T-cell (primary cell): ENCODE data around the gene GLB1L. TPM values are rescaled to one million over a fixed set of nuclear protein-coding genes. Genes with fewer than 3 reads are reported as not detected.
"Not testable (repeated sequence)": the region's sequence is repeated elsewhere in the genome, so short reads cannot be mapped to it uniquely, and the experiment has no call there.

Source experiments
- ATAC-seq, 4 experiments: fragments of 200-7000 bp in 3 of 4; fragments of 150-1000 bp in 1 of 4; cut with Tn5 transposase; replicated peaks in 1 of 4; 1 replicate in 3 of 4; 2 replicates in 1 of 4; pipeline ENCODE4 v1.10.0; 2021; ENCODE audit warnings: moderate library complexity in 3 of 4, mild to moderate bottlenecking in 2 of 4, moderate number of reproducible peaks in 1 of 4
- CTCF ChIA-PET, 2 donors: fragments of 300-600 bp; sonication (Branson Sonifier 250); formaldehyde crosslinking; loops; one replicate each; lab custom pipeline; 2022; ENCODE audit warnings: antibody characterized with exemption in 2 of 2; lab: Charles Lee
- POLR2A ChIA-PET, 2 donors: fragments of 300-600 bp; sonication (Branson Sonifier 250); formaldehyde crosslinking; loops; one replicate each; lab custom pipeline; 2022; ENCODE audit warnings: antibody characterized with exemption in 2 of 2; lab: Charles Lee
- DNase-seq, 35 experiments: peaks; one replicate each; pipeline versions ENCODE4 v3.0.0 to v3.0.0-alpha.2; 2013 to 2023
- H3K27ac ChIP-seq: one replicate; pipeline ENCODE4 v1.5.1; 2013; ENCODE audit warnings: low read length
- H3K27me3 ChIP-seq, 2 experiments: replicated peaks in 1 of 2; 1 replicate in 1 of 2; 2 replicates in 1 of 2; pipeline versions ENCODE4 v1.6.1 to v1.7.0; 2013; ENCODE audit warnings: low read length in 1 of 2, mixed read lengths in 1 of 2; ENCODE audit not compliant: control insufficient read depth in 2 of 2, insufficient read depth in 2 of 2; ENCODE audit errors: extremely low read depth in 1 of 2
- H3K36me3 ChIP-seq, 2 donors: 1 replicate in 1 of 2; 2 replicates in 1 of 2; pipeline versions ENCODE4 v1.6.1 to v1.7.0; 2013; ENCODE audit warnings: low read length in 1 of 2; ENCODE audit not compliant: control insufficient read depth in 2 of 2, insufficient read depth in 1 of 2; ENCODE audit errors: extremely low read depth in 1 of 2
- H3K4me1 ChIP-seq, 2 experiments: 1 replicate in 1 of 2; 2 replicates in 1 of 2; pipeline versions ENCODE4 v1.6.1 to v1.7.0; 2013; ENCODE audit warnings: low read length in 2 of 2, mixed read lengths in 1 of 2; ENCODE audit not compliant: insufficient read depth in 2 of 2, control insufficient read depth in 1 of 2; ENCODE audit errors: extremely low read depth in 1 of 2
- H3K4me3 ChIP-seq, 2 donors: 1 replicate in 1 of 2; 2 replicates in 1 of 2; pipeline versions ENCODE4 v1.5.1 to v1.7.0; 2013; ENCODE audit warnings: mild to moderate bottlenecking in 2 of 2, low read length in 1 of 2, moderate library complexity in 1 of 2; ENCODE audit not compliant: control insufficient read depth in 1 of 2; ENCODE audit errors: extremely low read depth in 1 of 2
- H3K9me3 ChIP-seq: 2 replicates; pipeline ENCODE4 v1.7.0; 2013
- H3K27ac Mint-ChIP-seq, 2 donors: one replicate each; pipeline ENCODE4 v1.8.0; 2020 to 2021; ENCODE audit warnings: mild to moderate bottlenecking in 2 of 2, mixed read lengths in 2 of 2
- H3K27me3 Mint-ChIP-seq, 2 donors: one replicate each; pipeline ENCODE4 v1.8.0; 2021 to 2022; ENCODE audit warnings: mixed read lengths in 2 of 2
- H3K36me3 Mint-ChIP-seq: one replicate; pipeline ENCODE4 v1.8.0; 2021; ENCODE audit warnings: mixed read lengths
- H3K4me1 Mint-ChIP-seq, 3 donors: one replicate each; pipeline ENCODE4 v1.8.0; 2020 to 2022; ENCODE audit warnings: mixed read lengths in 3 of 3, mild to moderate bottlenecking in 1 of 3
- H3K4me3 Mint-ChIP-seq, 3 donors: one replicate each; pipeline ENCODE4 v1.8.0; 2020 to 2022; ENCODE audit warnings: mild to moderate bottlenecking in 3 of 3, mixed read lengths in 3 of 3, moderate library complexity in 3 of 3
- H3K9me3 Mint-ChIP-seq, 3 donors: one replicate each; pipeline ENCODE4 v1.8.0; 2020 to 2022; ENCODE audit warnings: mixed read lengths in 3 of 3
- WGBS: methylation state at CpG from one replicate; pipeline ENCODE4 v1.1.5; 2013; ENCODE audit warnings: missing lambda C conversion rate; ENCODE audit not compliant: insufficient coverage; 5-methylcytosine and 5-hydroxymethylcytosine counted together
- total RNA-seq, 35 experiments: library from RNA in 6 of 35; stranded (reverse) in 6 of 35; fragments of 120-200 nt in 1 of 35; gene quantifications; one replicate each; pipeline versions ENCODE4 v1.2.1 to v1.2.4 and lab custom pipeline; 2013 to 2026

GLB1L gene
- total RNA-seq, 5 donors from 2014 or later (not counting 1 experiment from before 2014, with no cell fraction given): 1.1 to 3.0 (median 1.8) TPM

- H3K27ac ChIP-seq: peak within 1 kb of the TSS; percentile 86
- POLR2A ChIA-PET: interaction anchor here (0.6 to 1.1 kb wide), 11 partner anchors 9 to 48 kb away, joined by 3 to 9 read pairs (median 3); partner anchors contain the start of genes ANKZF1 (in 1 of the 2), ATG9A (in 1 of the 2), CNPPD1 (in 1 of the 2) and GLB1L (in 1 of the 2)
- no peaks in the 10 kb centered on the region for H3K27me3 ChIP-seq
- H3K36me3 Mint-ChIP-seq: peaks cover 4% of the 10 kb centered on the region
- H3K9me3 ChIP-seq: no peaks in the 10 kb centered on the region
- H3K4me3 ChIP-seq: peak within 1 kb of the TSS; percentile 70 to 80
- DNase-seq (peak; percentile 87 to 97 (median 93)), ATAC-seq (peak; percentile 92 to 96 (median 94))
- no peaks in the 10 kb centered on the region for H3K27me3 Mint-ChIP-seq
- CTCF ChIA-PET: interaction anchor here (0.6 to 1.9 kb wide), 14 partner anchors 9 to 980 kb away, joined by 3 to 11 read pairs (median 4); partner anchors contain the start of genes ABCB6 (in 1 of the 2), ANKZF1 (in 1 of the 2), ATG9A (in 1 of the 2) and CNPPD1 (in 1 of the 2)
- H3K4me1 ChIP-seq: peaks cover 14 to 54% of the 10 kb centered on the region in 2 experiments
- H3K4me1 Mint-ChIP-seq: peaks cover 45 to 49% (median 45%) of the 10 kb centered on the region in 3 donors
- H3K4me3 Mint-ChIP-seq: peak within 1 kb of the TSS; percentile 84 to 90 (median 86)
- H3K27ac Mint-ChIP-seq: peak within 1 kb of the TSS; percentile 95 to 99
- no peaks in the 10 kb centered on the region for H3K9me3 Mint-ChIP-seq
- peaks cover 0 to 27% of the 10 kb centered on the region in 2 donors for H3K36me3 ChIP-seq
- under 1% methylated on average over 66 of the region's 76 CpGs for WGBS
Observed at GRCh38 chr2:219206328-219207133, 38.7 kb downstream of the GLB1L start, which contains the start of gene ZFAND2B. ZFAND2B (plus strand) TSS chr2:219206782; CDS start chr2:219206988, 206 bp downstream.

GRCh38 chr2:219205981-219206327, 39.3 kb downstream of the GLB1L start:
- Histone ChIP-seq H3K36me3 (peaks cover 0 to 27% of the 10 kb centered on the region in 2 donors), H3K4me3 (peak overlapping the region; percentile 70 to 80), H3K27me3 (no peaks in the 10 kb centered on the region), H3K27ac (peak overlapping the region; percentile 86), H3K9me3 (no peaks in the 10 kb centered on the region), H3K4me1 (peaks cover 14 to 50% of the 10 kb centered on the region in 2 experiments)
- Mint-ChIP-seq H3K4me1 (peaks cover 39 to 44% (median 40%) of the 10 kb centered on the region in 3 donors), H3K27me3 (no peaks in the 10 kb centered on the region), H3K27ac (peak overlapping the region; percentile 95 to 99), H3K4me3 (peak overlapping the region; percentile 84 to 90 (median 86)), H3K9me3 (no peaks in the 10 kb centered on the region), H3K36me3 (peaks cover 4% of the 10 kb centered on the region)
- DNase-seq (no peak), ATAC-seq (no peak)
- 37% methylated on average over 6 of the region's 7 CpGs for WGBS
- ChIA-PET CTCF (interaction anchor here (0.7 to 1.9 kb wide), 11 partner anchors 9 to 226 kb away, joined by 3 to 11 read pairs (median 4); partner anchors contain the start of genes ABCB6 (in 1 of the 2), ANKZF1 (in 1 of the 2), ATG9A (in 1 of the 2) and CNPPD1 (in 1 of the 2)), POLR2A (interaction anchor here (0.6 to 1.0 kb wide), 8 partner anchors 9 to 49 kb away, joined by 3 to 7 read pairs (median 4); partner anchors contain the start of genes ANKZF1 (in 1 of the 2), ATG9A (in 1 of the 2) and CNPPD1 (in 1 of the 2))

GRCh38 chr2:219205165-219205538, 40.1 kb downstream of the GLB1L start:
- Histone ChIP-seq H3K27me3 (no peaks in the 10 kb centered on the region), H3K27ac (no peak overlapping the region), H3K4me1 (peaks cover 14 to 44% of the 10 kb centered on the region in 2 experiments), H3K36me3 (peaks cover 0 to 27% of the 10 kb centered on the region in 2 donors), H3K9me3 (no peaks in the 10 kb centered on the region), H3K4me3 (no peak overlapping the region)
- Mint-ChIP-seq H3K4me1 (peaks cover 39 to 45% (median 39%) of the 10 kb centered on the region in 3 donors), H3K4me3 (peak overlapping the region in 2 of 3 donors; percentile 34 to 90), H3K36me3 (peaks cover 4% of the 10 kb centered on the region), H3K27ac (peak overlapping the region; percentile 70 to 72), H3K9me3 (no peaks in the 10 kb centered on the region), H3K27me3 (no peaks in the 10 kb centered on the region)
- 100% methylated on average over 2 of the region's 5 CpGs for WGBS
- no peak for ATAC-seq
- POLR2A ChIA-PET: interaction anchor here (0.6 to 0.7 kb wide), 4 partner anchors 23 to 48 kb away, joined by 3 to 5 read pairs (median 4); no protein-coding TSS in a partner anchor
- DNase-seq: no peak
- CTCF ChIA-PET: no interaction called here

GRCh38 chr2:219204425-219205164, 40.6 kb downstream of the GLB1L start:
- Mint-ChIP-seq H3K27me3 (peaks cover 0 to under 1% of the 10 kb centered on the region in 2 donors), H3K9me3 (no peaks in the 10 kb centered on the region), H3K4me1 (peaks cover 36 to 40% (median 37%) of the 10 kb centered on the region in 3 donors), H3K4me3 (no peak overlapping the region), H3K36me3 (peaks cover 4% of the 10 kb centered on the region), H3K27ac (peak overlapping the region; percentile 55 to 72)
- no peak overlapping the region for H3K27ac ChIP-seq
- peaks cover 0 to under 1% of the 10 kb centered on the region in 2 experiments for H3K27me3 ChIP-seq
- no peaks in the 10 kb centered on the region for H3K9me3 ChIP-seq
- ChIA-PET POLR2A (interaction anchor here (0.6 kb wide), 3 partner anchors 32 to 47 kb away, joined by 3 to 5 read pairs (median 5); no protein-coding TSS in a partner anchor), CTCF (no interaction called here)
- H3K36me3 ChIP-seq: peaks cover 0 to 22% of the 10 kb centered on the region in 2 donors
- no peak overlapping the region for H3K4me3 ChIP-seq
- DNase-seq (no peak), ATAC-seq (no peak)
- WGBS: 80% methylated on average over 1 of the region's 7 CpGs
- H3K4me1 ChIP-seq: peaks cover 14 to 43% of the 10 kb centered on the region in 2 experiments

GRCh38 chr2:219201331-219201730, 43.9 kb downstream of the GLB1L start:
- H3K4me3 Mint-ChIP-seq, H3K9me3 ChIP-seq, DNase-seq, ATAC-seq, H3K27ac ChIP-seq, H3K4me3 ChIP-seq, H3K27ac Mint-ChIP-seq, H3K27me3 Mint-ChIP-seq, H3K9me3 Mint-ChIP-seq, H3K36me3 ChIP-seq, H3K27me3 ChIP-seq, H3K36me3 Mint-ChIP-seq, POLR2A ChIA-PET: not testable (repeated sequence)
- CTCF ChIA-PET: interaction anchor here in 1 of 2 donors (0.6 kb wide), 1 partner anchor 294 kb away, joined by 3 read pairs; no protein-coding TSS in a partner anchor
- peaks cover 0 to 22% of the 10 kb centered on the region in 2 experiments for H3K4me1 ChIP-seq
- WGBS: 85% methylated on average over 8 of the region's 21 CpGs
- peaks cover 21 to 24% (median 21%) of the 10 kb centered on the region in 3 donors for H3K4me1 Mint-ChIP-seq
